Central memory CD8-positive, alpha-beta T cell (primary cell): ENCODE data around the gene CLIC2.

ENCODE experiments used
- ATAC-seq: fragments of 150-1000 bp; cut with Tn5 transposase; replicated peaks from 2 replicates; pipeline ENCODE4 v1.10.0; 2022; ENCODE audit warnings: mild to moderate bottlenecking, moderate FRiP score, moderate number of reproducible peaks; ENCODE audit not compliant: poor library complexity, severe bottlenecking; ENCODE audit errors: extremely low read depth
- DNase-seq, 2 donors: peaks; one replicate each; pipeline ENCODE4 v3.0.0; 2021; ENCODE audit warnings: low spot score in 2 of 2
- H3K27ac Mint-ChIP-seq: one replicate; pipeline ENCODE4 v1.8.0; 2022; ENCODE audit warnings: low read depth, mild to moderate bottlenecking, moderate library complexity, mixed read lengths
- H3K27me3 Mint-ChIP-seq: one replicate; pipeline ENCODE4 v1.8.0; 2022; ENCODE audit warnings: mixed read lengths
- H3K36me3 Mint-ChIP-seq: one replicate; pipeline ENCODE4 v1.8.0; 2022; ENCODE audit warnings: mild to moderate bottlenecking, moderate library complexity, mixed read lengths; ENCODE audit not compliant: insufficient read depth
- H3K4me1 Mint-ChIP-seq: one replicate; pipeline ENCODE4 v1.8.0; 2022; ENCODE audit warnings: mixed read lengths
- H3K4me3 Mint-ChIP-seq: one replicate; pipeline ENCODE4 v1.8.0; 2022; ENCODE audit warnings: mild to moderate bottlenecking, moderate library complexity, mixed read lengths
- H3K9me3 Mint-ChIP-seq: one replicate; pipeline ENCODE4 v1.8.0; 2022; ENCODE audit warnings: mixed read lengths

Gene CLIC2

GRCh38 chrX:155246748-155247147 is 87.7 kb downstream of the CLIC2 start:
- Mint-ChIP-seq H3K27me3 (no peaks in the 10 kb centered on the region), H3K36me3 (no peaks in the 10 kb centered on the region), H3K9me3 (no peaks in the 10 kb centered on the region), H3K27ac (no peak overlapping the region), H3K4me3 (no peak overlapping the region), H3K4me1 (peaks cover 10% of the 10 kb centered on the region)
- ATAC-seq (no peak), DNase-seq (no peak)

DNA sequence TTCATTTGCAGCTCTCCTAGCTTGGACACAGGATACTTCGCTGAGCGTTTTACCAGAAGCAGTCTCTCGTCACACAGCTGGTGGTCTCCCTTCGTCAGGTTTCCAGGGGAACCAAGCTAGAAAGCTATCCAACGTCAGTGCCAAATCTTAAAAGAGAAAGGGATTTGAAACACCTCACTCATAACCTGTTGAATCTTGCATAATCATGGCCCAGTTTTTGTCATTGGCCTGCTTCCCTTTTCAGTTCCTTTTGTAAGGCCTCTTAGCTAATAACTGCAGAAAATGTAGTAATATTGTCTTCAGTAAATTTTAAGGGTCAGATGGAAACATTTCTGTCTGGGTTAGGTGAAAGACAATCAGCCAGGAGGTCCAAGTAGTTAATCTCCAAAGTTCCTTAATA is 92.1 kb downstream of the CLIC2 start:
- H3K27ac Mint-ChIP-seq = no peak overlapping the region
- H3K9me3 Mint-ChIP-seq = no peaks in the 10 kb centered on the region
- peaks cover 9% of the 10 kb centered on the region for H3K4me1 Mint-ChIP-seq
- ATAC-seq (no peak), DNase-seq (no peak)
- H3K4me3 Mint-ChIP-seq = no peak overlapping the region
- H3K36me3 Mint-ChIP-seq = peaks cover 13% of the 10 kb centered on the region
- no peaks in the 10 kb centered on the region for H3K27me3 Mint-ChIP-seq

- Mint-ChIP-seq H3K27ac (peak overlapping the region; percentile 56), H3K27me3 (no peaks in the 10 kb centered on the region), H3K4me3 (no peak overlapping the region), H3K9me3 (no peaks in the 10 kb centered on the region), H3K4me1 (peaks cover 17% of the 10 kb centered on the region), H3K36me3 (peaks cover 27% of the 10 kb centered on the region)
- no peak for ATAC-seq
- DNase-seq = no peak
These were observed 96.7 kb downstream of the CLIC2 start for GRCh38 chrX:155237719-155238118.

DNA sequence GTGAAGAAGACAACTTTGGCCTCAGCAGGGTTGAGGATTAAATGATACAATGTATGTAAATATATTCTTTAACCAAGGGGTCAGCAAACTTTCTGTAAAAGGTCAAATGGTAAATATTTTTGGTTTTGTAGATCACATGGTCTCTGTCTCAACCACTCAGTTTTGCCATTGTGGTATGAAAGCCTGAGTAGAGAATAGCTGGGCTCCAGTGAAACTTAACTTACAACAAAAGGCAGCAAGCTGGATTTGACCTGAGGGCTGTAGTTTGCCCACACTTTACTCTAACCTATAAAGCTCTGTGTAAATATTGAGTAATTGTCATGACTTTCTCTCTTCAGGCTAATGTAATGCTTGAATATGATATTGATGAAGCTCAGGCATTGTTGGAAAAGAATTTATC is 98.5 kb downstream of the CLIC2 start:
- no peak overlapping the region for H3K27ac Mint-ChIP-seq
- H3K9me3 Mint-ChIP-seq = no peaks in the 10 kb centered on the region
- H3K36me3 Mint-ChIP-seq = peaks cover 35% of the 10 kb centered on the region
- H3K4me3 Mint-ChIP-seq = no peak overlapping the region
- ATAC-seq (no peak), DNase-seq (no peak)
- H3K27me3 Mint-ChIP-seq = no peaks in the 10 kb centered on the region
- H3K4me1 Mint-ChIP-seq = peaks cover 23% of the 10 kb centered on the region

GRCh38 chrX:155231163-155231562 is 103.3 kb downstream of the CLIC2 start:
- Mint-ChIP-seq H3K27me3 (no peaks in the 10 kb centered on the region), H3K4me1 (peaks cover 21% of the 10 kb centered on the region), H3K27ac (no peak overlapping the region), H3K36me3 (peaks cover 44% of the 10 kb centered on the region), H3K4me3 (no peak overlapping the region), H3K9me3 (no peaks in the 10 kb centered on the region)
- no peak for DNase-seq
- ATAC-seq = no peak
